MM.1S (cell line): ENCODE data around the gene CHST11.

Source experiments
- CTCF ChIP-seq: fragments of 300-600 bp; sonication (generic); IDR thresholded peaks from 2 replicates; pipeline ENCODE4 v1.5.1; 2016; ENCODE audit warnings: antibody characterized with exemption, low read length, mixed read lengths
- EZH2 ChIP-seq: fragments of 300-600 bp; sonication (generic); optimal IDR thresholded peaks from 2 replicates; pipeline ENCODE3; 2017; ENCODE audit warnings: low read depth, mild to moderate bottlenecking, antibody characterized with exemption, low read length, mixed read lengths
- EZH2phosphoT487 ChIP-seq: fragments of 300-600 bp; sonication (generic); IDR thresholded peaks from 2 replicates; pipeline ENCODE4 v1.6.1; 2018; ENCODE audit warnings: antibody characterized with exemption, low read length

GRCh38 chr12:104648756-104649155 is 192.0 kb downstream of the CHST11 start:
- TF ChIP-seq CTCF: no peak
- no peak for TF ChIP-seq EZH2
- TF ChIP-seq EZH2phosphoT487: no peak
